Measurements from ENCODE around the gene COPZ2.
"Not testable (repeated sequence)": the region's sequence is repeated elsewhere in the genome, so short reads cannot be mapped to it uniquely, and the experiment has no call there.

The COPZ2 gene

GRCh38 chr17:48037036-48037837, at the start of gene COPZ2:
Gene COPZ2, minus strand, starts transcription at chr17:48037797. Its CDS starts 20 bp downstream, at chr17:48037777.
- no peaks in the 10 kb centered on the region for H3K79me2 ChIP-seq (ENCODE audit: insufficient read depth, low read depth)
- H2AFZ ChIP-seq (ENCODE audit: low read depth) = peak within 1 kb of the TSS; percentile 82
- no peak within 1 kb of the TSS for H3K27ac ChIP-seq
- H3K36me3 ChIP-seq (ENCODE audit: insufficient read depth) = no peaks in the 10 kb centered on the region
- H3K9ac ChIP-seq = peak within 1 kb of the TSS; percentile 37; the same call in 1 of the 2 replicates
- peak; percentile 52; the same call in 1 of the 2 replicates for TF ChIP-seq CTCF (conservative IDR thresholded peaks at IDR 0.05; ENCODE audit: low read depth, low read length)
- H4K20me1 ChIP-seq (ENCODE audit: insufficient read depth) = no peaks in the 10 kb centered on the region
- no peak within 1 kb of the TSS for H3K4me3 ChIP-seq (IDR thresholded peaks at IDR 0.05; ENCODE audit: insufficient read depth, low read depth, low read length)
- H3K4me1 ChIP-seq (ENCODE audit: low read depth, poor library complexity, severe bottlenecking) = peaks cover 15% of the 10 kb centered on the region
- no peaks in the 10 kb centered on the region for H3K27me3 ChIP-seq (ENCODE audit: insufficient read depth, low read depth)
- peak within 1 kb of the TSS; percentile 76 for H3K4me2 ChIP-seq

GRCh38 chr17:48084932-48085331, 47.3 kb upstream of the COPZ2 start:
- peaks cover 87% of the 10 kb centered on the region for H3K79me2 ChIP-seq (ENCODE audit: insufficient read depth, low read depth)
- no peaks in the 10 kb centered on the region for H3K27me3 ChIP-seq (ENCODE audit: insufficient read depth, low read depth)
- peak overlapping the region; percentile 58; the same call in 1 of the 2 replicates for H3K9ac ChIP-seq
- TF ChIP-seq CTCF (conservative IDR thresholded peaks at IDR 0.05; ENCODE audit: low read depth, low read length) = no peak
- H3K36me3 ChIP-seq (ENCODE audit: insufficient read depth) = no peaks in the 10 kb centered on the region
- no peak overlapping the region for H3K4me3 ChIP-seq (IDR thresholded peaks at IDR 0.05; ENCODE audit: insufficient read depth, low read depth, low read length)
- no peak overlapping the region for H2AFZ ChIP-seq (ENCODE audit: low read depth)
- peak overlapping the region; percentile 88 for H3K4me2 ChIP-seq
- H3K27ac ChIP-seq = peak overlapping the region; percentile 88
- H3K4me1 ChIP-seq (ENCODE audit: low read depth, poor library complexity, severe bottlenecking) = peaks cover 70% of the 10 kb centered on the region
- H4K20me1 ChIP-seq (ENCODE audit: insufficient read depth) = no peaks in the 10 kb centered on the region

GRCh38 chr17:48081858-48082257, 44.3 kb upstream of the COPZ2 start:
- Histone ChIP-seq H3K4me1 (ENCODE audit: low read depth, poor library complexity, severe bottlenecking) (peaks cover 50% of the 10 kb centered on the region), H4K20me1 (ENCODE audit: insufficient read depth) (no peaks in the 10 kb centered on the region), H3K27ac (no peak overlapping the region), H3K4me3 (IDR thresholded peaks at IDR 0.05; ENCODE audit: insufficient read depth, low read depth, low read length) (no peak overlapping the region), H3K27me3 (ENCODE audit: insufficient read depth, low read depth) (no peaks in the 10 kb centered on the region), H3K36me3 (ENCODE audit: insufficient read depth) (no peaks in the 10 kb centered on the region), H3K4me2 (no peak overlapping the region), H2AFZ (ENCODE audit: low read depth) (no peak overlapping the region), H3K9ac (no peak overlapping the region), H3K79me2 (ENCODE audit: insufficient read depth, low read depth) (peaks cover 69% of the 10 kb centered on the region)
- TF ChIP-seq CTCF (conservative IDR thresholded peaks at IDR 0.05; ENCODE audit: low read depth, low read length) = no peak

- not testable (repeated sequence) for H3K27me3 ChIP-seq (ENCODE audit: insufficient read depth, low read depth); H2AFZ ChIP-seq (ENCODE audit: low read depth); H3K4me1 ChIP-seq (ENCODE audit: low read depth, poor library complexity, severe bottlenecking); H3K4me2 ChIP-seq; H3K36me3 ChIP-seq (ENCODE audit: insufficient read depth); H3K9ac ChIP-seq; H3K4me3 ChIP-seq (IDR thresholded peaks at IDR 0.05; ENCODE audit: insufficient read depth, low read depth, low read length); H3K27ac ChIP-seq; H4K20me1 ChIP-seq (ENCODE audit: insufficient read depth)
- H3K79me2 ChIP-seq (ENCODE audit: insufficient read depth, low read depth) = peaks cover 29% of the 10 kb centered on the region; the same call in 1 of the 2 replicates
Measured at GRCh38 chr17:48077152-48077551, 39.6 kb upstream of the COPZ2 start.

Data from KMS-11 (cell line).